Right hindlimb (tissue), 1 donor: ENCODE data around the gene SYTL2.

Experiments used
- DNase-seq: peaks from one replicate; pipeline ENCODE4 v3.0.0-alpha.2; 2018

The SYTL2 gene

DNA sequence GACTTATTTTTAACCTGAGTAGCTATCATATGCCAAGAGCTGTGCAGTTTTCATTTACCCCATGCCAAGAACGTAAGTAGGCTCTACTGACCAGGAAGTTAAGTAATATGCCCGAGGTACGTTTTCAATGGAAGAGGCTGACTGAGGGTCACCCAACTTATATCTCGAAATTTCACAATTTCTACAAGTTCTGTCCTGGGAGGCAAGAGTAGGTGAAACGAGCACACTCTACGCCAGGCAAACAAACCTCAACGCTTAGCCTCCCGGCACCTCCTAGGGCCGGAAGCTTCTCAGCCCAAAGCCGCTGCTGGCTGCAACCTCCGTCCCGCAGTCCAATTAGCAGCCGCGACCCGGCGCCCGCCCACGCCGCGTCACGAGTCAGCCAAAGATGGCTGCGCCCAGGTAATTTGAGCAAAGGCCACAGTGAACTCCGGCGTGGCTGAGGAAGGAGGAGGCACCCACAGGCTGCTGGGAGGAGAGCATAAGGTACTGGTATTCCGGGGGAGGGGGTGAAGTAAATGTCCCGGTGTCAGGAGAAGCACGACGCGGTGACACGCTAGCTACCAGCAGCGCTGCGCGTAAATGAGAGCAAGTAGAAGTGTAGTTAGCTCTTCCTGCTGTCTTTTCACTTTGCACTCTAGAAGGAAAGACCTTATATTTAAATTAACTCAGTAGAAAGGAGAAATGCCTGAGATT, 163.2 kb downstream of the SYTL2 start, which contains the start of gene TMEM126A:
TSS of gene TMEM126A (plus strand) at position 364 of the 696 bp plus-strand sequence. CDS start 2,289 bp downstream, outside the sequence.
- DNase-seq: peak; percentile 94

- DNase-seq: no peak
These were observed 163.9 kb downstream of the SYTL2 start for GRCh38 chr11:85647078-85647477.
